ENCODE data around the gene CD300LF. TPM values are rescaled to one million over a fixed set of nuclear protein-coding genes. Genes with fewer than 3 reads are reported as not detected.

CD300LF gene
- total RNA-seq, 1 experiment from 2014 or later, result not detected

DNA sequence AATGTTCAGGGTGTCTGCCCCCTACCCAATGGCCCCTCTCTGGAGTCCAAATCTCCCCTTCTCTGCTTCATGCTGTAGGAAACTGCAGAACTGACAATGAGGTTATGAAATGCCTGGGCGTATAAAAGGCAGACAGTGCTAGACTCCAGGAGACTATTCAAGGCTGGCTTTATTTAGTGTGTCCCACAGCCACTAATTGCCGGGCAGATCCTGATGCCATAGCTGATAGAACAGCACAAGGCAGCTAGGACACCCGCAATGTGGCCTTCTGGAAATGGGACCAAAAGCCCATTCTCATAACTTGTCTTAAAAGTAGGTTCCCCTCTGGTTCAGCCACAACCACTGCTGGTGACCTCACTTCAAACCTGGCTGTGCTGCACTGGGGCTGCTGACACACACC is 60.7 kb downstream of the CD300LF start:
- ATAC-seq (no peak), DNase-seq (no peak)
- ChIA-PET POLR2A (ENCODE audit: unreplicated experiment) (no interaction called here), CTCF (interaction anchor here (1.2 kb wide), 1 partner anchor 86 kb away, joined by 3 read pairs; no protein-coding TSS in a partner anchor)
- no peaks in the 10 kb centered on the region for H3K9me3 ChIP-seq (ENCODE audit: low read length)
- no peak overlapping the region for H3K9ac ChIP-seq (ENCODE audit: low read length)
- intact Hi-C loops (cut with micrococcal nuclease), result no loop called here
- BruUV-seq (replicated peaks), result no TSS peak
- H3K4me3 ChIP-seq (ENCODE audit: low read length), result no peak overlapping the region
- H3K27ac ChIP-seq (ENCODE audit: low read length), result no peak overlapping the region
- no peak overlapping the region for H3K4me2 ChIP-seq (ENCODE audit: low read length)
- H3K27me3 ChIP-seq (ENCODE audit: low read length), result peaks cover 93% of the 10 kb centered on the region
- no peaks in the 10 kb centered on the region for H3K36me3 ChIP-seq (ENCODE audit: low read depth, low read length)
- no peaks in the 10 kb centered on the region for H3K9me2 ChIP-seq (replicated peaks; ENCODE audit: low read length)
- H3F3A ChIP-seq (ENCODE audit: low read length, unreplicated experiment), result no peaks in the 10 kb centered on the region
- no peak overlapping the region for H2AFZ ChIP-seq (ENCODE audit: low read length)
- no peaks in the 10 kb centered on the region for H3K4me1 ChIP-seq (ENCODE audit: insufficient read depth, low read length)
- no peaks in the 10 kb centered on the region for H4K20me1 ChIP-seq (ENCODE audit: low read length)
- H3K79me2 ChIP-seq (ENCODE audit: low read length), result no peaks in the 10 kb centered on the region
- TF ChIP-seq EZH2phosphoT487 (IDR thresholded peaks at IDR 0.05; ENCODE audit: borderline replicate concordance, low read length), result no peak

DNA sequence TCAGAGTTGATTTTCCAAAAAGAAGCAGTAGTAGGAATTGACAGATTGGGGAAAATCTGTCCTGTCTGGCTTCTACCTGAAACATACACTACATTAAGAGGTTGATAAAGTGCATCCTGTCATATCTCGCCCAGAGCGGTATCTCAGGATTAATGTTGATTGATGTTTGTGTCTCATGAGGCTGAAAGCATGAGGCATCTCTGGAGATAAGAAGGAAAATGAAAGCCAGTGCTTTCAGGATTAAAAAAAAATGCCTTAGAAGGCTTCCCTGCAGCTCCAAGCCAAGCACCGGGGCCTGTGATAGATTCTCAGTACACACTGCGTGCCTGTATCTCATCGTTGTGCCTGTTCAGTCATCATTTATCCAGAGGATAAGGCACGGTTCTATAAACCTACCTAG is 62.8 kb downstream of the CD300LF start:
- Histone ChIP-seq H3K27me3 (ENCODE audit: low read length) (peaks cover 86% of the 10 kb centered on the region), H3K9ac (ENCODE audit: low read length) (no peak overlapping the region), H3F3A (ENCODE audit: low read length, unreplicated experiment) (no peaks in the 10 kb centered on the region), H3K4me2 (ENCODE audit: low read length) (no peak overlapping the region), H3K36me3 (ENCODE audit: low read depth, low read length) (no peaks in the 10 kb centered on the region), H3K4me3 (ENCODE audit: low read length) (no peak overlapping the region), H3K79me2 (ENCODE audit: low read length) (no peaks in the 10 kb centered on the region), H3K27ac (ENCODE audit: low read length) (no peak overlapping the region), H3K9me2 (replicated peaks; ENCODE audit: low read length) (no peaks in the 10 kb centered on the region), H3K9me3 (ENCODE audit: low read length) (no peaks in the 10 kb centered on the region), H4K20me1 (ENCODE audit: low read length) (no peaks in the 10 kb centered on the region), H3K4me1 (ENCODE audit: insufficient read depth, low read length) (no peaks in the 10 kb centered on the region), H2AFZ (ENCODE audit: low read length) (no peak overlapping the region)
- ChIA-PET POLR2A (ENCODE audit: unreplicated experiment) (no interaction called here), CTCF (no interaction called here)
- intact Hi-C loops (cut with micrococcal nuclease), result no loop called here
- DNase-seq (no peak), ATAC-seq (no peak)
- BruUV-seq (replicated peaks), result no TSS peak
- TF ChIP-seq EZH2 (IDR thresholded peaks at IDR 0.05; ENCODE audit: low read length, unreplicated experiment) (no peak), EZH2phosphoT487 (IDR thresholded peaks at IDR 0.05; ENCODE audit: borderline replicate concordance, low read length) (no peak)
- TF ChIP-seq, protein P1, sequence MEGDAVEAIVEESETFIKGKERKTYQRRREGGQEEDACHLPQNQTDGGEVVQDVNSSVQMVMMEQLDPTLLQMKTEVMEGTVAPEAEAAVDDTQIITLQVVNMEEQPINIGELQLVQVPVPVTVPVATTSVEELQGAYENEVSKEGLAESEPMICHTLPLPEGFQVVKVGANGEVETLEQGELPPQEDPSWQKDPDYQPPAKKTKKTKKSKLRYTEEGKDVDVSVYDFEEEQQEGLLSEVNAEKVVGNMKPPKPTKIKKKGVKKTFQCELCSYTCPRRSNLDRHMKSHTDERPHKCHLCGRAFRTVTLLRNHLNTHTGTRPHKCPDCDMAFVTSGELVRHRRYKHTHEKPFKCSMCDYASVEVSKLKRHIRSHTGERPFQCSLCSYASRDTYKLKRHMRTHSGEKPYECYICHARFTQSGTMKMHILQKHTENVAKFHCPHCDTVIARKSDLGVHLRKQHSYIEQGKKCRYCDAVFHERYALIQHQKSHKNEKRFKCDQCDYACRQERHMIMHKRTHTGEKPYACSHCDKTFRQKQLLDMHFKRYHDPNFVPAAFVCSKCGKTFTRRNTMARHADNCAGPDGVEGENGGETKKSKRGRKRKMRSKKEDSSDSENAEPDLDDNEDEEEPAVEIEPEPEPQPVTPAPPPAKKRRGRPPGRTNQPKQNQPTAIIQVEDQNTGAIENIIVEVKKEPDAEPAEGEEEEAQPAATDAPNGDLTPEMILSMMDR (conservative IDR thresholded peaks at IDR 0.05; ENCODE audit: low read depth, low read length), result no peak

DNA sequence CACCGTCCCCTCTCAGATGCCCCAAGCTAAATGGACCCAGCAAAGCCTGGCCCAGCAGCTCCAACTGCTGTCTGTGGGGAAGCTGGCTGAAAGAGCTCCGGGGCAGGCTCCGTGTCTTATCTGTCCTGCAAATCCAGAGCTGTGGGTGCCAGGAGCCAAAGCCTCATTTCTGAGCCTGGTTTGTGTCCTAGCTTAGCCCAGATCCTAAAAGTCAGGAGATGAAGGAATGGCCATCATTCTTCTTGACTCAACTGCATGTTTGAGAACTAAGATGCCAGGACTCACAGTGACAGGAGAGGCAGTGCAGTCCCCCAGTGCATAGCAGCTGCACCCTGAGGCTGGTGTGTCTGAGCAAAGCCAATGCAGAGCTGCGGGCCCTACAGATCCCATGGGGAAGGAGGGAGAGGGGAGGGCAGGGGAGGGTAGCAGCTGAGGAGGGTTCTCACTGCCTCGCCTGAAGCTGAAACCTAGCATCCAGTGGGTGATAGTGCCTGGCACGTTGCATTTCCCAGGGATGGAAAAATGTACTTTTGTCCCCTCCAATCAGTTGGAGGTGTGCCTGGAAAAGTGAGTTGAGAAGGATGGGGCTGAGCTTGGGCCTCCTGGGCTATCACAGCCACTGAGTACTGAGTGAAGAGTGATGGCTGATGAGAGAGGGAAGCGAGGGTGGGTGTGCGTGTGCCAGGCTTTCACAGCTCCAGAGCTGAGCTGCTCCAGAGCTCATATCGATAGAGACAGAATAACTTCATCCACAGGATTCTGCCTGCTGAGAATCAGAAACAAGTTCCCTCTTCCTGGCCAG is 64.7 kb downstream of the CD300LF start:
- Histone ChIP-seq H3K27me3 (ENCODE audit: low read length) (peaks cover 85% of the 10 kb centered on the region), H4K20me1 (ENCODE audit: low read length) (no peaks in the 10 kb centered on the region), H3K79me2 (ENCODE audit: low read length) (no peaks in the 10 kb centered on the region), H3K36me3 (ENCODE audit: low read depth, low read length) (no peaks in the 10 kb centered on the region), H3K4me2 (ENCODE audit: low read length) (no peak overlapping the region), H3K4me1 (ENCODE audit: insufficient read depth, low read length) (no peaks in the 10 kb centered on the region), H3K4me3 (ENCODE audit: low read length) (no peak overlapping the region), H3K9me3 (ENCODE audit: low read length) (no peaks in the 10 kb centered on the region), H3F3A (ENCODE audit: low read length, unreplicated experiment) (no peaks in the 10 kb centered on the region), H2AFZ (ENCODE audit: low read length) (no peak overlapping the region), H3K9me2 (replicated peaks; ENCODE audit: low read length) (no peaks in the 10 kb centered on the region), H3K9ac (ENCODE audit: low read length) (no peak overlapping the region), H3K27ac (ENCODE audit: low read length) (no peak overlapping the region)
- ChIA-PET POLR2A (ENCODE audit: unreplicated experiment) (no interaction called here), CTCF (no interaction called here)
- ATAC-seq, result no peak
- DNase-seq, result no peak
- intact Hi-C loops (cut with micrococcal nuclease), result no loop called here
- TF ChIP-seq EZH2phosphoT487 (IDR thresholded peaks at IDR 0.05; ENCODE audit: borderline replicate concordance, low read length) (no peak), EZH2 (IDR thresholded peaks at IDR 0.05; ENCODE audit: low read length, unreplicated experiment) (no peak)
- TF ChIP-seq, protein P1 (conservative IDR thresholded peaks at IDR 0.05; ENCODE audit: low read depth, low read length), result no peak
- BruUV-seq (replicated peaks), result no TSS peak

All from PC-3 (cell line).